Thoracic aorta (tissue), 2 donors: Measurements from ENCODE around the gene TRAF6. TPM values are rescaled to one million over a fixed set of nuclear protein-coding genes. Genes with fewer than 3 reads are reported as not detected.

Experiments
- ATAC-seq: fragments of 150-250 bp; one replicate; pipeline ENCODE4 v1.8.0; 2017; ENCODE audit warnings: low read depth; ENCODE audit not compliant: insufficient number of reproducible peaks, low FRiP score
- DNase-seq: peaks from one replicate; pipeline ENCODE4 v3.0.0-alpha.2; 2020; ENCODE audit warnings: low spot score
- H3K27ac ChIP-seq, 2 donors: fragments of 200-600 bp; sonication (generic); 1 replicate in 1 of 2; 2 replicates in 1 of 2; pipeline ENCODE4 v1.5.1; 2016; ENCODE audit warnings: mild to moderate bottlenecking in 2 of 2, moderate library complexity in 2 of 2
- H3K27me3 ChIP-seq: fragments of 200-600 bp; sonication (generic); replicated peaks from 2 replicates; pipeline ENCODE4 v1.6.0; 2016; ENCODE audit warnings: mild to moderate bottlenecking; ENCODE audit not compliant: insufficient read depth
- H3K36me3 ChIP-seq: fragments of 200-600 bp; sonication (generic); one replicate; pipeline ENCODE4 v1.5.1; 2016
- H3K4me1 ChIP-seq, 2 donors: fragments of 200-600 bp; sonication (generic); 1 replicate in 1 of 2; 2 replicates in 1 of 2; pipeline versions ENCODE4 v1.5.1 to v1.6.0; 2016; ENCODE audit warnings: low read depth in 2 of 2, mild to moderate bottlenecking in 1 of 2; ENCODE audit not compliant: control insufficient read depth in 1 of 2
- H3K4me3 ChIP-seq: fragments of 200-600 bp; sonication (generic); 2 replicates; pipeline ENCODE4 v1.5.1; 2016; ENCODE audit warnings: mild to moderate bottlenecking
- H3K9me3 ChIP-seq: fragments of 200-600 bp; sonication (generic); 2 replicates; pipeline ENCODE4 v1.5.1; 2016
- total RNA-seq, 2 donors: library from RNA; depleted of rRNA; stranded (reverse); fragments of >200 nt; gene quantifications; one replicate each; pipeline versions ENCODE4 v1.1.0 to v1.2.3, GENCODE V29; 2016
- TF ChIP-seq, protein P1 (sequence below): fragments of 200-600 bp; sonication (generic); IDR thresholded peaks from one replicate; pipeline ENCODE4 v1.5.1; 2019; ENCODE audit warnings: antibody characterized with exemption

TRAF6 gene
- total RNA-seq, 2 donors from 2014 or later, result 18.0 to 18.3 TPM

DNA sequence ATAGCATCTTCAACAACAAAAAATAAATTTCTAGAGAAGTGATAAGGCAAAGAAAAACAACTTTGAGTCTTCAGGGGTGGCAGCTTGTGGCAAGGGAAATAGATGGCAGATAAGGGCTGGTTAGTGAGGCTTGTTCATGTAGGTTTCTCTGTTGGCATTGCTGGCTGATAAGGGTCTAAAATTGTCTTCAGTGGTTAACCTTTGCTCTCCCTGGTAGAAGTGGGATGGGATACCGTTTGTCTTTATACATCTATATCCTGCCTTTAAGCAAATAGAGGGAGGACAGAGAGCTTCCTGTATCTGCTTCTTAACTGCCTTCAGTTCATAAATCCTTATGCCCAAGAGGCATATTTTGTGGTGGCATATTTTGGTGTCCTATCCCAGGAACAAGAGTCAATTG, 57.1 kb downstream of the TRAF6 start:
- H3K4me3 ChIP-seq, result no peak overlapping the region
- ATAC-seq (no peak), DNase-seq (no peak)
- H3K36me3 ChIP-seq, result no peaks in the 10 kb centered on the region
- no peaks in the 10 kb centered on the region for H3K9me3 ChIP-seq
- TF ChIP-seq, protein P1, sequence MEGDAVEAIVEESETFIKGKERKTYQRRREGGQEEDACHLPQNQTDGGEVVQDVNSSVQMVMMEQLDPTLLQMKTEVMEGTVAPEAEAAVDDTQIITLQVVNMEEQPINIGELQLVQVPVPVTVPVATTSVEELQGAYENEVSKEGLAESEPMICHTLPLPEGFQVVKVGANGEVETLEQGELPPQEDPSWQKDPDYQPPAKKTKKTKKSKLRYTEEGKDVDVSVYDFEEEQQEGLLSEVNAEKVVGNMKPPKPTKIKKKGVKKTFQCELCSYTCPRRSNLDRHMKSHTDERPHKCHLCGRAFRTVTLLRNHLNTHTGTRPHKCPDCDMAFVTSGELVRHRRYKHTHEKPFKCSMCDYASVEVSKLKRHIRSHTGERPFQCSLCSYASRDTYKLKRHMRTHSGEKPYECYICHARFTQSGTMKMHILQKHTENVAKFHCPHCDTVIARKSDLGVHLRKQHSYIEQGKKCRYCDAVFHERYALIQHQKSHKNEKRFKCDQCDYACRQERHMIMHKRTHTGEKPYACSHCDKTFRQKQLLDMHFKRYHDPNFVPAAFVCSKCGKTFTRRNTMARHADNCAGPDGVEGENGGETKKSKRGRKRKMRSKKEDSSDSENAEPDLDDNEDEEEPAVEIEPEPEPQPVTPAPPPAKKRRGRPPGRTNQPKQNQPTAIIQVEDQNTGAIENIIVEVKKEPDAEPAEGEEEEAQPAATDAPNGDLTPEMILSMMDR, result no peak
- H3K27ac ChIP-seq, result peak overlapping the region in 1 of 2 donors; percentile 45
- no peaks in the 10 kb centered on the region for H3K27me3 ChIP-seq
- peaks cover 33 to 85% of the 10 kb centered on the region in 2 donors for H3K4me1 ChIP-seq

DNA sequence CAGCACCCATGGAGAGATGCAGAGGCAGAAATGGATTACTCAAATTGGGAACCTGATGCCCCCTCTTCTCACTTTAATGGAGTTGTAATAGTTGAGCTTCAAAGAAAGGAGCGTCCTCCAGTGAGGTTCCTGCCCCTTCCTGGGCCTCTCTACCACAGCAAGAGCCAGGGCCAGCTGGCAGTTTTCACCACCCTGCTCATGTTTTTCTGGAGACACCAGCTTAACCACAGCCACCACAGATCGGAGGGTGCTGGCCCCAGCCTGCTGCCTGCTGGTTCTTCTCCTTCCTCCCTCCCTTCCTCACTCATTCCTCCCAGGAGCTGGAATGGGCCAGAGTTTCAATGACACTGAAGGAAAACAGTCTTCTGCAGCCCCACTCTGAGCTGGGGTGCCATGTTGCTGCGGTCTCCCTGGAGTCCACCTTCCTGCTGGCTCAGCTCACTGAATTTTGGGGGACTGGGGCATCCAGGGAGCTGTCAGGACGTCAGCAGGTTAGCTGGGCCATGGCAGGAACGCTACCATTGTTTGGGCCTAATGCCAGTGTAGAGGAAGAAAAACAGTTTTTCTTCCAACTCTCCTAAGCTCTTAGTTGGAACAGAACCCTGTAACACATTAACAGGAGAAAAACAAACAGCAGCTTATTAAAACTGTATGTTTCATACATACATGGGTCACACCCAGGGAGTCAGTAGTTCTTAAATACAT, 57.7 kb downstream of the TRAF6 start:
- Histone ChIP-seq H3K9me3 (no peaks in the 10 kb centered on the region), H3K4me1 (peaks cover 33 to 85% of the 10 kb centered on the region in 2 donors), H3K27ac (peak overlapping the region; percentile 18 to 45), H3K4me3 (no peak overlapping the region), H3K27me3 (no peaks in the 10 kb centered on the region), H3K36me3 (no peaks in the 10 kb centered on the region)
- ATAC-seq, result no peak
- DNase-seq, result no peak
- TF ChIP-seq, protein P1, result no peak

DNA sequence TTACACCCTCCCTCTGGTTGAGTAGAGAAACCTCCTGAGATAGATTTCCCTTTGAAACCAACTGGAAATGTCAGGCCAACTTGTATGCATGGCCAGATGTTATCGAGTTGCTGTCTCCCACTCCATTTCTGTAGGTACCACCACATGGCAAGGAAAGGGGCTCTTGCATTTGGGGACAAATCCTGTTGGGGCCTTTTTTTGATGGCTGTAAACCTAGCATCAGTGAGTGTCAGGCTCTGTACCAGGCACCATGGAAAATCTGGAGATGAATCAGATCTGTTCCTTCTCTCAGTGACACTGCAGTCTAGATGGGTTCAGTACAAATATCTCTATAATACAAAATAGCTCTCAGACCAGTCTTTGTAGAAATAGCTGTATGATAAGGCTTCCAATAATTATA, 58.4 kb downstream of the TRAF6 start:
- no peak overlapping the region for H3K4me3 ChIP-seq
- H3K36me3 ChIP-seq, result no peaks in the 10 kb centered on the region
- DNase-seq (no peak), ATAC-seq (no peak)
- H3K27me3 ChIP-seq, result no peaks in the 10 kb centered on the region
- no peak overlapping the region for H3K27ac ChIP-seq
- no peaks in the 10 kb centered on the region for H3K9me3 ChIP-seq
- TF ChIP-seq, protein P1, result no peak
- H3K4me1 ChIP-seq, result peaks cover 31 to 79% of the 10 kb centered on the region in 2 donors

DNA sequence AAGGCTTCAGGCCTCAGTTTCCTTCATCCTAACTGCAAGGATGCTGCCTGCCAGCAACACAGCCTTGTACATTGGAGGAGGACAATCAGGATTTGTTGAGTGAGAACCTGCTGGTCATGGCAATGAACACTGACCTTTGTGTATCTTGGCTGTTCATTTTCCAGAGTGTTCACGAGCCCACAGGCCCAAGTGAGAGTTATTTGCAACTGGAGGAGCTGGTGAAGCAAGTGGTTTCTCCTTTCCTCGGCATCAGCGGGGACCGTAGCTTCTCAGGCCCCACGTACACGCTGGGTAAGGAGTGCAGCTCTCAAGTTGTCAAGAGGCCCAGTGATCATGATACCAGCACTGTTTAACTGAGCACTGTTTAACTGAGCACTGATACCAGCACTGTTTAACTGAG, 59.0 kb downstream of the TRAF6 start:
- peaks cover 25 to 73% of the 10 kb centered on the region in 2 donors for H3K4me1 ChIP-seq
- TF ChIP-seq, protein P1, result no peak
- H3K36me3 ChIP-seq, result no peaks in the 10 kb centered on the region

DNA sequence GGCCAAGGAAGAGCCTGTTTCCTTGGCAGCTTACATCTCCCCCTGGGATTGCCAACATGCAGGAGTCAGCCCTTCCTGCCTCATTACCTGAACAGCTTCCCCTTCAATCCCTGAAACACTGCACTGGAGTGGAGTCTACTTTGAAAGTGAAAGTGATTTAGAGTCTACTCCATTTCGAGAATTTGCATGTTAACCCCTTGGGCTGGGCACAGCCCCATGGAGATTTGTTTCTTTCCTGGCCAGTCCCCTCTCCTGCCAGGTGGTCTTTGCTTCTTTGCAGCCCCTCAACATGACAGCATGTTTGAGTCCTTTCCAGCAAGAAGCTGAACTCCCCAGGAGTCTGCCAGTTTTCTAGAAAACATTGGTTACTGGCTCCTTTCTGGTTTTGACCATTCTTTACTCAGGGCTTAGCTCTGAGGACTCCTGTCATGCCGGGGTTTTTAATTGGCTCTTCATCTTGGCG, 59.9 kb downstream of the TRAF6 start:
- H3K9me3 ChIP-seq, result no peaks in the 10 kb centered on the region
- H3K36me3 ChIP-seq, result no peaks in the 10 kb centered on the region
- ATAC-seq (no peak), DNase-seq (no peak)
- H3K27me3 ChIP-seq, result no peaks in the 10 kb centered on the region
- H3K4me3 ChIP-seq, result peak overlapping the region; percentile 40
- H3K4me1 ChIP-seq, result peaks cover 19 to 64% of the 10 kb centered on the region in 2 donors
- H3K27ac ChIP-seq, result no peak overlapping the region
- TF ChIP-seq, protein P1, result no peak

More for the DNA sequence above, 59.0 kb downstream of the TRAF6 start:
- no peak overlapping the region for H3K4me3 ChIP-seq
- H3K27me3 ChIP-seq, result no peaks in the 10 kb centered on the region
- DNase-seq (no peak), ATAC-seq (no peak)
- no peak overlapping the region for H3K27ac ChIP-seq
- no peaks in the 10 kb centered on the region for H3K9me3 ChIP-seq
